SK-N-SH treated with all-trans-retinoic acid at 6 μM for 48 hours (cell line): ENCODE results near the gene APCDD1L.

ENCODE experiments used
- ATAC-seq: fragments of 200-7000 bp; cut with Tn5 transposase; 3 replicates; pipeline ENCODE4 v1.9.1; 2020; ENCODE audit warnings: mild to moderate bottlenecking, moderate library complexity
- ARNTL ChIP-seq: fragments of 450-650 bp; formaldehyde crosslinking; IDR thresholded peaks from 2 replicates; pipeline ENCODE4 v1.5.0; 2020; ENCODE audit warnings: low read depth, mild to moderate bottlenecking, moderate library complexity, borderline replicate concordance
- BACH2 ChIP-seq: fragments of 250-450 bp; sonication (Bioruptor Pico); IDR thresholded peaks from 2 replicates; pipeline ENCODE4 v1.9.0; 2021; ENCODE audit warnings: mild to moderate bottlenecking, borderline replicate concordance
- CREB5 ChIP-seq: fragments of 250-450 bp; sonication (Bioruptor Pico); IDR thresholded peaks from 2 replicates; pipeline ENCODE4 v1.5.1; 2020; ENCODE audit warnings: low read depth, mild to moderate bottlenecking, moderate library complexity
- CSDC2 ChIP-seq: fragments of 250-450 bp; sonication (Bioruptor Pico); IDR thresholded peaks from 2 replicates; pipeline ENCODE4 v1.5.0; 2020; ENCODE audit warnings: mild to moderate bottlenecking, moderate library complexity
- CSRNP3 ChIP-seq: fragments of 250-450 bp; sonication (Bioruptor Pico); IDR thresholded peaks from 2 replicates; pipeline ENCODE4 v1.5.1; 2021; ENCODE audit warnings: mild to moderate bottlenecking, moderate library complexity
- ESRRG ChIP-seq: fragments of 250-450 bp; sonication (Bioruptor Pico); IDR thresholded peaks from 2 replicates; pipeline ENCODE4 v1.6.1; 2021; ENCODE audit warnings: mild to moderate bottlenecking
- GLIS3 ChIP-seq: fragments of 250-450 bp; sonication (Bioruptor Pico); IDR thresholded peaks from 2 replicates; pipeline ENCODE4 v1.5.0; 2020; ENCODE audit warnings: mild to moderate bottlenecking, moderate library complexity
- ISL1 ChIP-seq: fragments of 250-450 bp; sonication (Bioruptor Pico); IDR thresholded peaks from 2 replicates; pipeline ENCODE4 v2.1.2; 2022; ENCODE audit warnings: mild to moderate bottlenecking, moderate library complexity
- OSR1 ChIP-seq: fragments of 250-450 bp; sonication (Bioruptor Pico); IDR thresholded peaks from 2 replicates; pipeline ENCODE4 v1.8.0; 2022; ENCODE audit warnings: moderate library complexity, mild to moderate bottlenecking, inconsistent platforms
- PATZ1 ChIP-seq: fragments of 250-450 bp; sonication (Bioruptor Pico); IDR thresholded peaks from 2 replicates; pipeline ENCODE4 v1.8.0; 2020; ENCODE audit warnings: mild to moderate bottlenecking, moderate library complexity, borderline replicate concordance
- POU6F1 ChIP-seq: fragments of 250-450 bp; sonication (Bioruptor Pico); IDR thresholded peaks from 2 replicates; pipeline ENCODE4 v1.8.0; 2021; ENCODE audit warnings: low read depth, mild to moderate bottlenecking, moderate library complexity, borderline replicate concordance
- PPARA ChIP-seq: fragments of 250-450 bp; sonication (Bioruptor Pico); IDR thresholded peaks from 2 replicates; pipeline ENCODE4 v1.5.0; 2020; ENCODE audit warnings: mild to moderate bottlenecking, borderline replicate concordance
- RARB ChIP-seq: fragments of 250-450 bp; sonication (Bioruptor Pico); IDR thresholded peaks from 2 replicates; pipeline ENCODE4 v1.8.0; 2021; ENCODE audit warnings: mild to moderate bottlenecking, moderate library complexity
- SNAI2 ChIP-seq: fragments of 250-450 bp; sonication (Bioruptor Pico); IDR thresholded peaks from 2 replicates; pipeline ENCODE4 v1.5.0; 2020; ENCODE audit warnings: mild to moderate bottlenecking, moderate library complexity
- TCF4 ChIP-seq: fragments of 250-450 bp; sonication (Bioruptor Pico); IDR thresholded peaks from 2 replicates; pipeline ENCODE4 v1.8.0; 2021; ENCODE audit warnings: mild to moderate bottlenecking, moderate library complexity, borderline replicate concordance
- TOX ChIP-seq: fragments of 250-450 bp; sonication (Bioruptor Pico); IDR thresholded peaks from 2 replicates; pipeline ENCODE4 v1.8.0; 2021; ENCODE audit warnings: mild to moderate bottlenecking, moderate library complexity, borderline replicate concordance
- TSHZ2 ChIP-seq: fragments of 250-450 bp; sonication (Bioruptor Pico); IDR thresholded peaks from 2 replicates; pipeline ENCODE4 v1.5.0; 2020; ENCODE audit warnings: mild to moderate bottlenecking, moderate library complexity
- ZC3H10 ChIP-seq: fragments of 250-450 bp; sonication (Bioruptor Pico); IDR thresholded peaks from 2 replicates; pipeline ENCODE4 v1.5.1; 2021; ENCODE audit warnings: mild to moderate bottlenecking, moderate library complexity
- ZFP3 ChIP-seq: fragments of 250-450 bp; sonication (Bioruptor Pico); IDR thresholded peaks from 2 replicates; pipeline ENCODE4 v1.5.0; 2020; ENCODE audit warnings: mild to moderate bottlenecking, moderate library complexity
- ZFP30 ChIP-seq: fragments of 450-650 bp; formaldehyde crosslinking; IDR thresholded peaks from 2 replicates; pipeline ENCODE4 v1.5.0; 2022; ENCODE audit warnings: mild to moderate bottlenecking, moderate library complexity
- ZNF565 ChIP-seq: fragments of 450-650 bp; formaldehyde crosslinking; conservative IDR thresholded peaks from 2 replicates; pipeline ENCODE4 v1.5.0; 2020; ENCODE audit warnings: low read depth, mild to moderate bottlenecking, moderate library complexity
- ZNF70 ChIP-seq: fragments of 450-650 bp; formaldehyde crosslinking; IDR thresholded peaks from 2 replicates; pipeline ENCODE4 v1.5.0; 2020; ENCODE audit warnings: mild to moderate bottlenecking, moderate library complexity
- ZNF8 ChIP-seq: fragments of 450-650 bp; formaldehyde crosslinking; IDR thresholded peaks from 2 replicates; pipeline ENCODE4 v1.5.0; 2020; ENCODE audit warnings: mild to moderate bottlenecking, moderate library complexity

The APCDD1L gene

GRCh38 chr20:58458342-58459057 is 56.7 kb downstream of the APCDD1L start:
- no peak; the same call in 2 of the 3 replicates for ATAC-seq
- TF ChIP-seq ZNF8 (CRISPR knock-in tag) (no peak), CSDC2 (CRISPR knock-in tag) (no peak), SNAI2 (CRISPR knock-in tag) (no peak), ZFP3 (CRISPR knock-in tag) (no peak), RARB (no peak), BACH2 (CRISPR knock-in tag) (no peak), ISL1 (no peak), PPARA (CRISPR knock-in tag) (no peak), CSRNP3 (no peak), ESRRG (no peak), GLIS3 (CRISPR knock-in tag) (no peak), POU6F1 (CRISPR knock-in tag) (no peak), TOX (no peak), OSR1 (CRISPR knock-in tag) (no peak), CREB5 (CRISPR knock-in tag) (no peak), ARNTL (CRISPR knock-in tag) (no peak), ZNF70 (no peak), ZFP30 (no peak), ZC3H10 (CRISPR knock-in tag) (no peak), ZNF565 (CRISPR knock-in tag) (no peak)

DNA sequence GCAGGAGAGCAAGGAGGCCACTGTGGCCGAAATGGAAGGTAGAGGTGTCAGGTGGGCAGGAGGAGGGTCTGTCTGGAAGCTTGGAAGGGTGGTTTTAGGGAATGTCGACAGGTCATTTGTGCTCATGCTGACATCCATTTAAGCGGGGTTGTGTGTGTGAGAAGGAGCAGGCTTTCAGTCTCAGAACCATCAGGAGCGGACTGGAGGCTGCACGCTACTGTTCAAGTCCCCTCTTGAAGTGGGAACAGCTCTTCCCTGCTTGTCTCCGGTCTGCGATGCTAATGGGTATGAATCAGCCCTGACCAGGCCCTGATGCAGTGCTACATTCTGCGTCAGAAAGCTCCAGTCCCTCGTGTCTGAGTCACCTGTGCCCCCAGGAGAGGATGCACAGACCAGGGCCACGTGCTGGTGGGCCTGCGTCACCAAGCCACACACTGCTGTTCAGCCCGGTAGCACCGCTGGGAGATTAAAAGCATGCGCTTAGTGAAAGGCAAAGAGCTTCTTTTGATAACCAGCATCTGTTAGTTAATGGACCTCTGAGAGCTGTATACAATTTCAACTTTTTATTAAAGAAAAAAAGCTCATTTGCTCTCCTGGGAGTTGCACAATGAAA is 58.0 kb downstream of the APCDD1L start:
- TF ChIP-seq ZFP3 (CRISPR knock-in tag): 0 out of 2 replicates have a peak, but pooled peaks have one; percentile 51
- TF ChIP-seq SNAI2 (CRISPR knock-in tag): peak; percentile 42; the same call in 1 of the 2 replicates
- no peak for TF ChIP-seq TCF4
- no peak for TF ChIP-seq TOX
- peak; percentile 72 for ATAC-seq

DNA sequence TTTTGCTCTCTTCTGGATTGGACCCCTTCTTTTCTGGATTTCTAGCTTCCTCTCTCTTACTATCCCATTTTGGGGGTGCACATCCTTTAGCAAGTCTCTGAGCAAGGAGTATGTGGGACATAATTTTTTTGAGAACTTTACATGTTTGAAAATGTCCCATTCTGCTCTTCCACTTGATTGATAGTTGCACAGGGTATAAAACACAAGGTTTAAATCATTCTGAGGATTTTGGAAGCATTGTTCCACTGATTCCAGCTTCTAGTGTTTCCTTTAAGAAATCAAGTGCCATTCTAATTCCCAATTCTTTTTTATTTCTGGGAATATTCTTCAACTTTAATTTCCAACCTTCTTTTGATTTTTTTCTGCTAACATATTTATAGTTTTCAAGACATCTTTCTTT is 60.7 kb downstream of the APCDD1L start:
- no peak for TF ChIP-seq ZC3H10 (CRISPR knock-in tag)
- no peak for TF ChIP-seq RARB
- TF ChIP-seq ZNF565 (CRISPR knock-in tag): no peak
- TF ChIP-seq POU6F1 (CRISPR knock-in tag): no peak
- no peak for TF ChIP-seq CREB5 (CRISPR knock-in tag)
- no peak for TF ChIP-seq TSHZ2 (CRISPR knock-in tag)
- no peak for TF ChIP-seq PATZ1 (CRISPR knock-in tag)
- TF ChIP-seq PPARA (CRISPR knock-in tag): no peak
- TF ChIP-seq ARNTL (CRISPR knock-in tag): no peak
- no peak for TF ChIP-seq ZFP30
- TF ChIP-seq ZNF8 (CRISPR knock-in tag): no peak
- no peak for TF ChIP-seq BACH2 (CRISPR knock-in tag)
- no peak for TF ChIP-seq ZFP3 (CRISPR knock-in tag)
- ATAC-seq: no peak
